ENCODE data around the gene ATP6V0E1. TPM values are rescaled to one million over a fixed set of nuclear protein-coding genes. Genes with fewer than 3 reads are reported as not detected.

The ATP6V0E1 gene
- total RNA-seq, 2 experiments from 2014 or later: 31.1 to 31.9 TPM

DNA sequence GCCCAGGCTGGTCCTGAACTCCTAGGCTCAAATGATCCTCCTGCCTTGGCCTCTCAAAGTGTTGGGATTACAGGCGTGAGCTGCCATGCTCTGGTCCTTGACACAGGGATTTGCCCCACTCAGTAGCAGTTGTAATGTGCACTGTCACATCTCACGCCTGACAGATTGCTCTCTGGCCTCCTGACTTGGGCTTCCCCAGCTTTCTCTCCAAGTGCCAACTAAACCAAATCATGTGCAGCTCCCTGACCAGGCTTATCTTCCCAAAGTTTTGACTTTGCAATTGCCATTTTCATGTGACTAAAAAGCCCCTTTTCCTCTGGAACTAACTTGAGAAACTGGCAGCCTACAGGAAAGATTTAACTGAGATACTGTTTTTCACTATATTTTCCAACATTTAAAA lies 13.7 kb upstream of the ATP6V0E1 start:
- H3K27ac ChIP-seq (ENCODE audit: low read depth in 1 of 2, low read length in 2 of 2): no peak overlapping the region

DNA sequence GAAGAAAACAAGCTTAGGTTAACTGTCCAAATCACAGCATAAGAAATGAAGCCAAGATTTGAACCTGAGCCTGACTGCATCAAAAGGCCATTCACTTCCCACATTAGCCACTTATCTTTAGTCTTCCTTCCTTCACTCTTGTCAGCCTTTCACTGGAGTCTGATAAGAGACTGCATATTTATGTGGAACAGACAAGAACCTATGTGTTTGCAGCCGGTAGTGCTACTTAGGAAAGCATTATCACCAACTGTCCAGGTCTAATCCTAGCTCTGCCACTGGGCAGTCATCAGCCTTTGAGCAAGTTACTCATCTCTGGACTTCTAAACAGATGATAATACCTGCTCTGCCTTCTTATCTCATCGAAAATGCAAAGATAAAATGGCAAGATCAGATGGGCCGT lies 12.1 kb upstream of the ATP6V0E1 start:
- Mint-ChIP-seq H3K9me3 (no peaks in the 10 kb centered on the region), H3K4me1 (ENCODE audit: low read depth) (no peaks in the 10 kb centered on the region), H3K4me3 (no peak overlapping the region), H3K27me3 (no peaks in the 10 kb centered on the region), H3K27ac (no peak overlapping the region), H3K36me3 (ENCODE audit: low read depth) (peaks cover 28% of the 10 kb centered on the region)
- CTCF ChIA-PET: no interaction called here
- H3K36me3 ChIP-seq (ENCODE audit: insufficient read depth, low read length): peaks cover 17% of the 10 kb centered on the region
- POLR2A ChIA-PET: interaction anchor here (2.0 to 2.1 kb wide), 2 partner anchors 12 kb away, joined by 6 to 7 read pairs; partner anchors contain the start of genes ATP6V0E1 and RPL26L1
- no peaks in the 10 kb centered on the region for H3K4me1 ChIP-seq (ENCODE audit: insufficient read depth, low read length)
- H3K9me3 ChIP-seq (ENCODE audit: control insufficient read depth in 1 of 2, insufficient read depth in 1 of 2, low read length in 2 of 2): no peaks in the 10 kb centered on the region
- ATAC-seq (ENCODE audit: poor library complexity) (no peak), DNase-seq (no peak)
- intact Hi-C loops (cut with DNase I, micrococcal nuclease): no loop called here
- no peak overlapping the region for H3K4me3 ChIP-seq (ENCODE audit: low read length)
- H3K27ac ChIP-seq (ENCODE audit: low read depth in 1 of 2, low read length in 2 of 2): no peak overlapping the region
- H3K27me3 ChIP-seq (ENCODE audit: control insufficient read depth in 1 of 2, insufficient read depth in 2 of 2, low read length in 2 of 2): no peaks in the 10 kb centered on the region
- TF ChIP-seq, protein P1, sequence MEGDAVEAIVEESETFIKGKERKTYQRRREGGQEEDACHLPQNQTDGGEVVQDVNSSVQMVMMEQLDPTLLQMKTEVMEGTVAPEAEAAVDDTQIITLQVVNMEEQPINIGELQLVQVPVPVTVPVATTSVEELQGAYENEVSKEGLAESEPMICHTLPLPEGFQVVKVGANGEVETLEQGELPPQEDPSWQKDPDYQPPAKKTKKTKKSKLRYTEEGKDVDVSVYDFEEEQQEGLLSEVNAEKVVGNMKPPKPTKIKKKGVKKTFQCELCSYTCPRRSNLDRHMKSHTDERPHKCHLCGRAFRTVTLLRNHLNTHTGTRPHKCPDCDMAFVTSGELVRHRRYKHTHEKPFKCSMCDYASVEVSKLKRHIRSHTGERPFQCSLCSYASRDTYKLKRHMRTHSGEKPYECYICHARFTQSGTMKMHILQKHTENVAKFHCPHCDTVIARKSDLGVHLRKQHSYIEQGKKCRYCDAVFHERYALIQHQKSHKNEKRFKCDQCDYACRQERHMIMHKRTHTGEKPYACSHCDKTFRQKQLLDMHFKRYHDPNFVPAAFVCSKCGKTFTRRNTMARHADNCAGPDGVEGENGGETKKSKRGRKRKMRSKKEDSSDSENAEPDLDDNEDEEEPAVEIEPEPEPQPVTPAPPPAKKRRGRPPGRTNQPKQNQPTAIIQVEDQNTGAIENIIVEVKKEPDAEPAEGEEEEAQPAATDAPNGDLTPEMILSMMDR (IDR thresholded peaks at IDR 0.05): no peak

More for the DNA sequence above, 13.7 kb upstream of the ATP6V0E1 start:
- DNase-seq: no peak
- peaks cover 30% of the 10 kb centered on the region for H3K36me3 ChIP-seq (ENCODE audit: insufficient read depth, low read length)
- ChIA-PET POLR2A (no interaction called here), CTCF (no interaction called here)
- Mint-ChIP-seq H3K4me1 (ENCODE audit: low read depth) (no peaks in the 10 kb centered on the region), H3K27me3 (no peaks in the 10 kb centered on the region), H3K27ac (no peak overlapping the region), H3K36me3 (ENCODE audit: low read depth) (peaks cover 40% of the 10 kb centered on the region), H3K9me3 (no peaks in the 10 kb centered on the region), H3K4me3 (no peak overlapping the region)
- H3K4me3 ChIP-seq (ENCODE audit: low read length): no peak overlapping the region
- H3K27me3 ChIP-seq (ENCODE audit: control insufficient read depth in 1 of 2, insufficient read depth in 2 of 2, low read length in 2 of 2): no peaks in the 10 kb centered on the region
- intact Hi-C loops (cut with DNase I, micrococcal nuclease): loop anchor here in 1 of 2 experiments (10.0 kb wide), 1 partner anchor 1005 kb away; no protein-coding TSS in a partner anchor
- no peaks in the 10 kb centered on the region for H3K9me3 ChIP-seq (ENCODE audit: control insufficient read depth in 1 of 2, insufficient read depth in 1 of 2, low read length in 2 of 2)
- TF ChIP-seq, protein P1 (IDR thresholded peaks at IDR 0.05): no peak
- H3K4me1 ChIP-seq (ENCODE audit: insufficient read depth, low read length): no peaks in the 10 kb centered on the region
- no peak for ATAC-seq (ENCODE audit: poor library complexity)

DNA sequence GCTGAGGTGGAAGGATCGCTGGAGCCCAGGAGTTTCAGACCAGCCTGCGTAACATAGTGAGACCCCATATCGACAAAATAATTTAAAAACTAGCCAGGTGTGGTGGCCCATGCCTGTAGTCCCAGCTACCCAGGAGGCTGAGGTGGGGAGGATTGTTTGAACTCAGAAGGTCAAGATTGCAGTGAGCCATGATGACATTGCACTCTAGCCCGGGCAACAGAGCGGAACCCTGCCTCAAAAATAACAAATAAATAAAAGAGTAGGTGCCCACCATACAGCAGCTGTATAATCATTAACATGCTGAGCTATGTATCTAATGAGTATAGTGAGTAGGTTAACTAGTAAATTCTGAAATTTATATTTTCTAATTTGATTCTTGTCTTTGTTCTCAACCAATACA lies 11.0 kb upstream of the ATP6V0E1 start:
- peaks cover 25% of the 10 kb centered on the region for H3K36me3 Mint-ChIP-seq (ENCODE audit: low read depth)
- no peaks in the 10 kb centered on the region for H3K27me3 Mint-ChIP-seq
- TF ChIP-seq, protein P1 (IDR thresholded peaks at IDR 0.05): no peak
- no peaks in the 10 kb centered on the region for H3K9me3 Mint-ChIP-seq
- ChIA-PET POLR2A (interaction anchor here (2.0 to 2.1 kb wide), 2 partner anchors 11 to 13 kb away, joined by 6 to 7 read pairs; partner anchors contain the start of genes ATP6V0E1 and RPL26L1), CTCF (interaction anchor here (1.1 kb wide), 1 partner anchor 13 kb away, joined by 7 read pairs; the partner anchor contains the start of gene RPL26L1)
- H3K27ac ChIP-seq (ENCODE audit: low read depth in 1 of 2, low read length in 2 of 2): no peak overlapping the region
- H3K4me1 ChIP-seq (ENCODE audit: insufficient read depth, low read length): no peaks in the 10 kb centered on the region
- H3K4me3 ChIP-seq (ENCODE audit: low read length): no peak overlapping the region
- intact Hi-C loops (cut with DNase I, micrococcal nuclease): no loop called here
- no peaks in the 10 kb centered on the region for H3K9me3 ChIP-seq (ENCODE audit: control insufficient read depth in 1 of 2, insufficient read depth in 1 of 2, low read length in 2 of 2)
- H3K27me3 ChIP-seq (ENCODE audit: control insufficient read depth in 1 of 2, insufficient read depth in 2 of 2, low read length in 2 of 2): no peaks in the 10 kb centered on the region
- no peaks in the 10 kb centered on the region for H3K4me1 Mint-ChIP-seq (ENCODE audit: low read depth)
- ATAC-seq (ENCODE audit: poor library complexity) (no peak), DNase-seq (no peak)
- H3K27ac Mint-ChIP-seq: no peak overlapping the region
- peaks cover 17% of the 10 kb centered on the region for H3K36me3 ChIP-seq (ENCODE audit: insufficient read depth, low read length)
- no peak overlapping the region for H3K4me3 Mint-ChIP-seq

Measured in CD4-positive, alpha-beta T cell (primary cell).